Activated CD8-positive, alpha-beta memory T cell treated with anti-CD3 and anti-CD28 coated beads for 48 hours (primary cell): Measurements from ENCODE around the gene TESMIN.

Experiments
- DNase-seq, 3 experiments: peaks; one replicate each; pipeline ENCODE4 v3.0.0-alpha.2; 2020; ENCODE audit warnings: low read depth in 2 of 3, low spot score in 2 of 3

TESMIN gene

GRCh38 chr11:68664141-68664540, 87.2 kb downstream of the TESMIN start:
- DNase-seq: no peak

- no peak for DNase-seq
Observed at GRCh38 chr11:68663482-68664010, 87.8 kb downstream of the TESMIN start.

DNA sequence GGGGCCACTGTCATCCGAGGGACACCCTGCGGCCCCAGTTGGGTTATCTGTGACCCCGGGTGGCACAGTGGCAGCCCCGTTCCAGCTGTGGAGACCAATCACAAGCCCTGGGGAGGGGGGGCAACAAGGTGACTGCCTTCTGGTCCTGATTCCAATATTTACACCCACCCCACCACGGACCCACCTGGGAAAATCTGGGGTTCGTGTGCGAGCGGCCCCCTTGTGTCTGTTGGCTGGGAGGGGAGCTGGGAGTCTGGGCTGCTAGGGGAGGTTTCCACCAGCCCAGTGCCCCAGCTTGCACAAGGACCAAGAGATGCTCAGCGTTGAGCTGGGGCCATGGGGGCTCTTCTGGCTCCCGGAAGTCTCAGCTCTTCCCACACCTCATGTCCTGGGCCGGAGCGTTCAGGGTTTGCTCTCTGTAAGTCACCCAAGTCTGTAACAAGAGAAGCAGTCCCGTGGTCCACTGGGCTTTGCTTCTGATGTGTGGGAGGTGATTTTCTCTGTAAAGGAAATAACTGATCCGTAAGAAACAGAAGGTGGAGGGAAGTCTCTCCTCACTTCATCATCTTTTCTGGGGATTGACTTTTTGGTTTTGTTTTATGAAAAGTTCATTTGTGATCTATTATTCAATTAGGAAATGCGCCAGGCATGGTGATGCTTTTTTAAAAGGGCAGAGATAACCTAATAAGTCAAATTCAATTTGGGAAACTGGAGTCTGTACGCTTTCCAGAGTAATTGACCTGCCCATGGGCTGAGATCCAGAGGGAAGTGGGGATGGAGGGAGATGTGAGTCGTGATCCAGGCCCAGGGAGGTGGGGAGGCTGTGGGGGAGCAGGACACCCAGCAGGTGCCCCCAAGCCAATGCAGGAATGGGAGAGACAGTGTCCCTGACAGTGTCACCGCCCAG, 89.4 kb downstream of the TESMIN start:
- DNase-seq: no peak

DNA sequence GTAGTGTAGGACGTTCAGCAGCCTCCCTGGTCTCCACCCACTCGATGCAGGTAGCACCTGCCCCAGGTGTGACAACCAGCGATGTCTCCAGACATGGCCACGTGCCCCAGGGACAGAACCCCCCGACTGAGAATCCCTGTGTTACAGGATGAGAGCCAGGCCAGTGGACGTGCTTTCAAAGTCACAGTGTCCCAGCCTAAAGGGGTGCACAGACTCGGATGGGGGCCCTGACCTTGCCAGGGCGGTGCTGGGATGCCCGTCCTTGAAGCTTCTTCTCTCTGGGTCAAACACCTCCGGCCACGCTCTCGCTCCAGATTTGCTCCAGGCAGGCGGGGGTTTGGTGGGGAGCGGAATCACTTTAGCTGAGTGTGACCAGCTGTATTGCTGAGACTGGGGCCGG, 90.3 kb downstream of the TESMIN start:
- DNase-seq: no peak

DNA sequence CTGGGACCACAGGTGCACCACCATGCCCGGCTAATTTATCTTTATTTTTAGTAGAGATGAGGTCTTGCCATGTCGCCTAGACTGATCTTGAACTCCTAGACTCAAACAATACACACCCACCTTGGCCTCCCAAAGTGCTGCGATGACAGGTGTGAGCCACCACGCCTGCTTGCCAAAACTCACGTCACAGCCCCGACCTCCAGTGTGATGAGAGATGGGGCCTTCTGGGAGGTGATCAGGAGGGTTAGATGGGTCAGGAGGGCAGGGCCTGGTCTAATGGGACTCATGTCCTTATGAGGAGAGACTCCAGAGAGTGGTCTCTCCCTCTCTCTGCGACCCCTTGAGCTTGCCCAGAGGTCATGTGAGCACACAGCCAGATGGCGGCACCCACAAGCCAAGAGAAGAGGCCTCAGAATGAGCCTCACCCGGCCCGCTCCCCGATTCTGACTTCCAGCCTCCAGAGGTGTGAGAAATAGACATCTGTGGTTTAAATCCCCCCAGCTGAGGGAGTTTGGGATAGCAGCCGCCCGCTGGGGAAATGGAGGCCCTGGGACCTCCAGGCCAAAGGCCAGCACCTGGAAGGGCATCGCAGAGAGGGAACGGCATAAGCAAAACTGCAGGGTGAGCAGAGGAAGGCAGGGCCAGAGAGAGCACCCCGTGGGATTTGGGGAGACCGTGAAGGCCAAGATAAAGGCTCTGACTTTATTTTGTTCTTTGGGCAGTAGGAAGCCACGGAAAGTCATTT, 91.1 kb downstream of the TESMIN start:
- DNase-seq: no peak

GRCh38 chr11:68659158-68659921, 92.0 kb downstream of the TESMIN start:
- DNase-seq: no peak

- DNase-seq: no peak
Observed at GRCh38 chr11:68658661-68659060, 92.7 kb downstream of the TESMIN start.

DNA sequence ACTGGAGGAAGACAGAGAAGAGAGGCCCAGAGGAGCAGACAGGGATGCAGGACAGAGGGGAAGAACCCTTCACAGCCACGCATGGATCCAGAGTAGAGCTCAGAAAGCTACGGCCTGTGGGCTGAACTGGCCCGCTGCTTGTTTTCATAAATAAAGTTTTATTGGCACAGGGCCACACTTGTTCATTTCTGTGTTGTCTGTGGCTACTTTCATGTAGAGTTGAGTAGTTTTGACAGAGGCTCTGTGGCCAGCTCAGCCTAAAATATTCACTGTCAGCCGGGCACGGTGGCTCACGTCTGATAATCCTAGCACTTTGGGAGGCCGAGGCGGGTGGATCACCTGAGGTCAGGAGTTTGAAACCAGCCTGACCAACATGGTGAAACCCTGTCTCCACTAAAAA, 93.2 kb downstream of the TESMIN start:
- no peak for DNase-seq
